Effector CD4-positive, alpha-beta T cell (primary cell): ENCODE data around the gene ITGB5.
"Not testable (repeated sequence)": the region's sequence is repeated elsewhere in the genome, so short reads cannot be mapped to it uniquely, and the experiment has no call there.

Experiments used
- DNase-seq: peaks from one replicate; pipeline ENCODE4 v3.0.0-alpha.2; 2020

The ITGB5 gene

DNA sequence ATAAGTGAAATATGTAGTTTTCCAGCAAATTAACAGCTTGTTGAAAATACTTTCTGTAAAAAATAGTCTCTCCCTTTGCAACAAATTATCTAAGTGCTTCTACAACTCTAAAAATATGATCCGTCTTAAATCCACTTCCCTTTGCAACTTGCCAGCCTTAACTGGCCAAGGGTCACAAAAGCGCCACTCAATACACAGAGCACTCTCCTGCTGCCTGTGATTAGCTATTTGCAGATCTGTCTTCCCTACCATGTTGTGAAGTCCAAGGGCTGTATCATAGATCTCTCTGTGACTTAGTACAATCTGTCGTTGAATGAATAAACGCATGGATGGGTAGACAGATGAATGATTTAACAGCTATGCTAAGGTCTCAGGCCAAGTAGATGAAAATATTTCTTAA is 76.2 kb downstream of the ITGB5 start:
- no peak for DNase-seq

DNA sequence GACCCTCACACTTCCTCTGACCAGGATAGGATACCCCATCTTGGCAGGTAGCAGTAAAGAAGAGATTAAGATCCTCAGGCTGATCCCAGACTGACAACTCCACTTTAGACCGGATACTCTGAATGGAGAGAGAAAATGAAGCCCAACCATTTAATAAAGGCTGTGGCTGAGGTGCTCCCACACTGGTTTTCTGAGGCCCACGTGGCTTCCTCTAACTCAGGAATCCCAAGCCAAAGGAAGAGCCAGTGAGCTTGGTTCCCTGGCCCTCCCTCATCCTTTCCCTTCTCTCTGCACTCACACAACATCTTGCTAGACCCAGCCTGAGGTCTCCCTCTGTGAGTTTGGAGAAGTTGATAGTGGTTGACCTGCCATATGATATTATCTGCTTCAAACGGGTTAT is 78.1 kb downstream of the ITGB5 start:
- DNase-seq: no peak

GRCh38 chr3:124805671-124806070 is 81.5 kb downstream of the ITGB5 start:
- DNase-seq: no peak

GRCh38 chr3:124804875-124805274 is 82.3 kb downstream of the ITGB5 start:
- no peak for DNase-seq

- DNase-seq: no peak
These were observed 84.5 kb downstream of the ITGB5 start for GRCh38 chr3:124802702-124803101.

DNA sequence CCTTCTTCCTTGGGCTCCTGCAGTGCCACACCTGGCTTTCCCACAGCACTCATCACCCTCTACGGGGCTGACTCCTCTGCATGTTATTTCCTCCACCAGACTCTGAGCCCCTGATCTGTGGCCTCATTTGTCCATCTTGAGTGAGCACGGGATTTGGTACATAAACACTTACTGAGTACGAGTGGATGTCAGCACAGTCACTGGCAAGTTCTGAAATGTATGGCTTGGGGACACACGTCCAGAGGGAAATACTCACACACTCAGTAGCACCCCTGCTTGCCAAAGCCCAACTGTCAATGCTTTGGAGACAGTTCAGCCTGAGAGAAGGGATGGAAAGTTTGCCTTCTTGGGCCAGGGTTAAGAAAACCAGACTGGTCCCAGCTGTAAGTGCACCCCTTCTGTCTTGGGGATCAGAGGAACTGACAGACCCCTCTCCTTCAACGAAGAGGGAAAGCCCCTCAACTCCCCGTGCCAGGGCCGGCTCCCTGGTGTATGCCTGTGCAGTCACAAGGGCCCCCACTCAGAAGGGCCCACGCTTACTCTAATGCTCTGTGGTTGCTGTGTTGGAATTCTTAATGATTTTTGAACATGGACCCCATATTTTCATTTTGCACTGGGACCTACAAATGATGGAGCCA is 85.0 kb downstream of the ITGB5 start:
- no peak for DNase-seq

GRCh38 chr3:124800511-124801258 is 86.5 kb downstream of the ITGB5 start:
- no peak for DNase-seq

DNA sequence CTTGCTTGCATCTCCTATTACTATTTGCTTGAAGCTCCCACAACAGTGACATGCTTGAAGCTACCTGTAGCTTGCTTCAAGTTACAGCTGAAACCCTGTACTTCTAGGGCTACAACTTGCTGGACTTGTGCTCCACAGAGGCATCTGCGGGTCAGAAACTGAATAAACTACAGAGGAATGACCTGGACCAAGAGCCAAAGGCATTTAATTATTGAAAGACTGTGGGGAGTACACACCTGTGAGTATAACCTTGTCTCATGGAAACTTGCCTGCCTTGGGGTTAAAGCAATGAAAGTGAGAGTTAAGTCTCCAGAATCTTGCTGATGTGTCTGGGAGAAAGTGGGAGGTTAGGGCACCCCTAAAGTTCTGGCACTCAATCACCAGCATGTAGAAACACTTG is 87.1 kb downstream of the ITGB5 start:
- no peak for DNase-seq

- no peak for DNase-seq
These were observed 87.5 kb downstream of the ITGB5 start for GRCh38 chr3:124799676-124800075.

DNA sequence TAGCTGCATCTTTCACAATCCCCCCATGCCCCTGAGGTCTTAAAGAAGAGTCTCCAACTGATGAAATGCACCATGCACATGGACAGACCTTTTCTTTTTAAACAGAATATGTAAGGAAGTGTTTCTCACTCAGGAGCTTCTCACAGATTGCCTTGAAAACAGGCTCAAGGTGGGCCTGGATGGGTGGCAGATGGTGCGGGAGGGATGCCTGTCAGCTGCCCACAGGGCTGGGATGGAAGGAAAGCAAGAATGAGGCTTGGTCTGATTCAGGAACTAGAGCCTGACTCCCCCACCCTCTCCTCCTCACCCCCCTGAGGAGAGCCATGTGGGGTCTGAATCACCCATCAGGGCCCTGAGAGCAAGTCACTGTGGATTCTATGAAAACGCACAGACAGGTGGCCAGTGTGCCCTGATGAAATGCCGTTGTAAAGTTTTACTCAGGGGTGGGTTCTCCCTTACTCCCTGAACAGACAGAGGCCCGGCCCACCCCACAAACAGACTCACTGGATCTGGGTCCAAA is 89.7 kb downstream of the ITGB5 start:
- no peak for DNase-seq

DNA sequence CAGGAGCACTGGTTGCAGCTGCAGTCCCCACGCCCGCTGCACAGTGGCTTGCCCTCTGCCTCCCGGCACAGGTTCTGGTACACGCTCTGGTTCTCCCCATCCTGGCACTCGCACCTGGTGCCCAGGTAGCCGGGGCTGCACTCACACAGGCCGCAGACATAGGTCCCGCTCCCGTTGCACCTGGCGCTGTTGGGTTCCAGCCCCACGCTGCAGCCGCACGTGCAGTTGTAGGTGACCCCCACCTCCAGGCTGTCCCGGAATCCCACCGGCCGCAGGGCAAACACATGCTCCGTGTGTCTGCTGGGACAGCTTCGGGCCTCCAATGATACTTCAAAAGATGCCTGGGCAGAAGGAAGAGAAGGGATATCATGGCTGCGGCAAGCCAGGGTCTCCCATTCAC is 90.7 kb downstream of the ITGB5 start:
- no peak for DNase-seq

GRCh38 chr3:124793054-124793739 is 94.0 kb downstream of the ITGB5 start:
- DNase-seq: no peak

GRCh38 chr3:124792341-124793040 is 94.7 kb downstream of the ITGB5 start:
- DNase-seq: no peak

- no peak for DNase-seq
These were observed 95.5 kb downstream of the ITGB5 start for GRCh38 chr3:124791639-124792151.

GRCh38 chr3:124791142-124791541 is 96.0 kb downstream of the ITGB5 start:
- DNase-seq: no peak

GRCh38 chr3:124789103-124789502 is 98.1 kb downstream of the ITGB5 start:
- not testable (repeated sequence) for DNase-seq

DNA sequence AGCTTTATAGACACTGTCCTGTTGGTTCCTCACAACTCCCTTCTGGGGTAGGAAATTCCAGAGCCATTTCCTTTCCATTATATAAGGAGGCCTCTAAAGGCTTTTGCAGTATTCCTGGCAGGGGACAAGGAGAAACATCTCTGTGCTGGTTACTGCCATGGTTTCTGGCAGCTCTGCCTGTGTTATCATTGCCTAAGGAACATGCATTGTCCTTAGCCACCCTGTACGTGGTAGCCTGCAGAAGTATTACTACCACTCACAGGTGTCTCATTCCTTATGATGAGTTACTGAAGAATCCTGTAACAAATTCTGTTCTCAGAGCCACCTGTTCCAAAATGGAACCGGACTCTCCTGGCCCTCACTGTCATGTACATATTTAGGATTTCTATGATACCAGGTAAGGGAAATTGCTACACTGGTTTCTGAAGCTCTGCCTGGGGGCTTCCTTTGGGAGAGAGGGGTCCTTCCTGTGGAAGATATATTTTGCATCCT is 98.9 kb downstream of the ITGB5 start:
- no peak for DNase-seq

GRCh38 chr3:124787476-124788195 is 99.5 kb downstream of the ITGB5 start:
- no peak for DNase-seq

- no peak for DNase-seq
These were observed 100.5 kb downstream of the ITGB5 start for GRCh38 chr3:124786511-124787241.

GRCh38 chr3:124785973-124786372 is 101.2 kb downstream of the ITGB5 start:
- DNase-seq: no peak

DNA sequence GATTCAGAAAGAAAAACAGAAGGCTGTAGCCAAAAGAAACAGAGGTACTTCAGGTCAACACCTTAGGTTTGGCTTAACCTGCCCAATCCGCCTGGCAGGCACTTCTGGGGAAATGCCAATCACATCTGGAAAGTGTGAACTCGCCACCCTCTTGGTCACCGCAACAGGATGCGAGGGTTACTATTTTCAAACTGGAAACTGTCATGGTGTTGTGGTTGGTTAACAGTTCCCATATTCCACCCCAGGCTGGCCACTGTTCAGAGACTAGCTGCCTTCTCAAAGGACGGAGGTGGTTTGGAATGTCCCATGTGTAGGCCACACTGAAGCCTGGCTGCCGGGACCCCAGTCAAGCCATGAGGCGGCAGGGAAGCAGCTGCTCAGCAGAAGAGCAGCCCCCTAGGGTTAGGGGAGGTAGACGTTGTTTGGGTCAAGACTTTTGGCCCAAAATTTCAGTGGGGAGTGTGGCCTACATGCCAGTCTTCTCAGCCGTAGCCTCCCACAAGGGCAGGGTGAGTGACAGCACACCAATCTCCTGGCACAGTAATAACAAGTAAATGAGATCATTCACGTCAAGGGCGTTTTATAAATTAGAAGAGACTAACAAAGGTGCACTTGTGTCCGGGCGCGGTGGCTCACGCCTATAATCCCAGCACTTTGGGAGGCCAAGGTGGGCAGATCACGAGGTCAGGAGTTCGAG is 102.3 kb downstream of the ITGB5 start:
- DNase-seq: no peak
